Kidney (tissue), 14 donors: ENCODE data around the gene SPHK2. TPM values are rescaled to one million over a fixed set of nuclear protein-coding genes. Genes with fewer than 3 reads are reported as not detected.

Source experiments
- DNase-seq, 5 donors: peaks; one replicate each; pipeline ENCODE4 v3.0.0-alpha.2; 2013 to 2020
- FAIRE-seq: peaks from 2 replicates; lab custom pipeline; 2012; peaks lifted over from hg19 to GRCh38; lab: Jason Lieb, UNC
- H3K27ac ChIP-seq, 2 donors: one replicate each; pipeline ENCODE4 v1.7.0; 2013; ENCODE audit warnings: low read depth in 2 of 2, low read length in 2 of 2, inconsistent platforms in 1 of 2
- H3K27me3 ChIP-seq: one replicate; pipeline ENCODE4 v1.7.1; 2013; ENCODE audit warnings: low read length, inconsistent platforms; ENCODE audit not compliant: control insufficient read depth, insufficient read depth
- H3K36me3 ChIP-seq, 3 donors: one replicate each; pipeline versions ENCODE4 v1.7.0 to v1.7.1; 2013; ENCODE audit warnings: low read length in 3 of 3, control low read depth in 1 of 3, inconsistent platforms in 1 of 3; ENCODE audit not compliant: insufficient read depth in 3 of 3, control insufficient read depth in 2 of 3
- H3K4me1 ChIP-seq, 3 donors: one replicate each; pipeline versions ENCODE4 v1.7.0 to v1.7.1; 2013; ENCODE audit warnings: low read length in 3 of 3, inconsistent platforms in 1 of 3, low read depth in 1 of 3; ENCODE audit not compliant: control insufficient read depth in 2 of 3, insufficient read depth in 2 of 3
- H3K4me3 ChIP-seq, 3 donors: one replicate each; pipeline versions ENCODE4 v1.7.0 to v1.8.1; 2013; ENCODE audit warnings: low read length in 3 of 3, control low read depth in 1 of 3, inconsistent platforms in 1 of 3
- H3K9ac ChIP-seq, 3 donors: one replicate each; pipeline versions ENCODE4 v1.7.0 to v1.7.1; 2013; ENCODE audit warnings: low read length in 3 of 3, control low read depth in 1 of 3, inconsistent platforms in 1 of 3
- H3K9me3 ChIP-seq, 3 donors: one replicate each; pipeline versions ENCODE4 v1.7.0 to v1.7.1; 2013; ENCODE audit warnings: low read length in 3 of 3, control low read depth in 1 of 3, inconsistent platforms in 1 of 3; ENCODE audit not compliant: control insufficient read depth in 2 of 3, insufficient read depth in 1 of 3
- CTCF ChIP-seq: IDR thresholded peaks from 3 replicates; pipeline ENCODE4 v1.5.1; 2012; ENCODE audit warnings: mild to moderate bottlenecking, moderate library complexity, borderline replicate concordance; ENCODE audit not compliant: insufficient read depth; ENCODE audit errors: extremely low read depth
- intact Hi-C: fragments of 100-400 bp; cut with DNase I; formaldehyde crosslinking; loops from one replicate; pipeline ENCODE4 v1.11.1; 2022
- polyA plus RNA-seq: library from polyadenylated mRNA; stranded (reverse); fragments of 350-450 nt; fragmentation: Illumina TruSeq; extraction: RNeasy Lipid Tissue Mini Kit (QIAGEN cat#74804); gene quantifications from one replicate; pipeline ENCODE4 v1.2.3, GENCODE V29; 2014; ENCODE audit warnings: low read depth, low replicate concordance; ENCODE audit not compliant: insufficient read depth
- total RNA-seq: library from RNA; stranded (reverse); fragmentation: NEBNext Ultra II Directional; extraction: Animal tissue kit (Norgen Biotek cat#: 25700); gene quantifications from one replicate; pipeline ENCODE4 v1.2.1, GENCODE V29; 2021
- donor health status: control.
- donor health status: control.
- donor health status: control.
- donor health status: control.
- donor health status: control.
- donor health status: DM: yes; HTN: yes; CAD: no.
- donor health status: Normal renal cell carcinoma (clear cell type).

SPHK2 gene
- total and polyA plus RNA-seq, 2 donors from 2014 or later = 23.3 to 37.2 TPM

GRCh38 chr19:48613024-48613851 is 6.1 kb upstream of the SPHK2 start:
- FAIRE-seq (no peak), DNase-seq (peak in 1 of 5 donors; percentile 50)
- no peak overlapping the region for H3K4me3 ChIP-seq
- H3K9ac ChIP-seq = no peak overlapping the region
- H3K9me3 ChIP-seq = no peaks in the 10 kb centered on the region
- no peak overlapping the region for H3K27ac ChIP-seq
- H3K4me1 ChIP-seq = peaks cover 0 to 16% (median 9%) of the 10 kb centered on the region in 3 donors
- no peaks in the 10 kb centered on the region for H3K27me3 ChIP-seq
- intact Hi-C loops = no loop called here
- peaks cover 0 to 18% (median 11%) of the 10 kb centered on the region in 3 donors for H3K36me3 ChIP-seq
- TF ChIP-seq CTCF = no peak

- Histone ChIP-seq H3K27ac (no peak overlapping the region), H3K4me1 (peaks cover 0 to 18% (median 9%) of the 10 kb centered on the region in 3 donors), H3K36me3 (peaks cover 0 to 18% (median 11%) of the 10 kb centered on the region in 3 donors), H3K9me3 (no peaks in the 10 kb centered on the region), H3K27me3 (no peaks in the 10 kb centered on the region), H3K4me3 (no peak overlapping the region), H3K9ac (no peak overlapping the region)
- FAIRE-seq (no peak), DNase-seq (no peak)
- no peak for TF ChIP-seq CTCF
- intact Hi-C loops = no loop called here
Observed at GRCh38 chr19:48613852-48614435, 5.4 kb upstream of the SPHK2 start.

- Histone ChIP-seq H3K9ac (no peak within 1 kb of the TSS), H3K9me3 (no peaks in the 10 kb centered on the region), H3K27ac (no peak within 1 kb of the TSS), H3K4me1 (peaks cover 0 to 18% (median 9%) of the 10 kb centered on the region in 3 donors), H3K4me3 (no peak within 1 kb of the TSS), H3K36me3 (peaks cover 0 to 18% (median 11%) of the 10 kb centered on the region in 3 donors), H3K27me3 (no peaks in the 10 kb centered on the region)
- FAIRE-seq = no peak
- intact Hi-C loops = no loop called here
- no peak for TF ChIP-seq CTCF
- DNase-seq = peak in 2 of 5 donors; percentile 76 to 92
Observed at GRCh38 chr19:48614436-48615230, 4.7 kb upstream of the SPHK2 start, which contains the start of gene FAM83E. Gene FAM83E (minus strand): TSS chr19:48615076. CDS start chr19:48613372, 1,704 bp downstream.
